HL-60/S4 treated with phorbol 12-myristate 13-acetate at 8.2 ng/mL for 4 days and 3 days (cell line): ENCODE results near the gene VAC14.

Experiments used
- in situ Hi-C: fragments of 300-500 bp; cut with MboI; formaldehyde crosslinking; loops from 2 replicates; pipeline ENCODE4 v1.15.0; 2022; ENCODE audit warnings: low sequenced_read_pairs

VAC14 gene

DNA sequence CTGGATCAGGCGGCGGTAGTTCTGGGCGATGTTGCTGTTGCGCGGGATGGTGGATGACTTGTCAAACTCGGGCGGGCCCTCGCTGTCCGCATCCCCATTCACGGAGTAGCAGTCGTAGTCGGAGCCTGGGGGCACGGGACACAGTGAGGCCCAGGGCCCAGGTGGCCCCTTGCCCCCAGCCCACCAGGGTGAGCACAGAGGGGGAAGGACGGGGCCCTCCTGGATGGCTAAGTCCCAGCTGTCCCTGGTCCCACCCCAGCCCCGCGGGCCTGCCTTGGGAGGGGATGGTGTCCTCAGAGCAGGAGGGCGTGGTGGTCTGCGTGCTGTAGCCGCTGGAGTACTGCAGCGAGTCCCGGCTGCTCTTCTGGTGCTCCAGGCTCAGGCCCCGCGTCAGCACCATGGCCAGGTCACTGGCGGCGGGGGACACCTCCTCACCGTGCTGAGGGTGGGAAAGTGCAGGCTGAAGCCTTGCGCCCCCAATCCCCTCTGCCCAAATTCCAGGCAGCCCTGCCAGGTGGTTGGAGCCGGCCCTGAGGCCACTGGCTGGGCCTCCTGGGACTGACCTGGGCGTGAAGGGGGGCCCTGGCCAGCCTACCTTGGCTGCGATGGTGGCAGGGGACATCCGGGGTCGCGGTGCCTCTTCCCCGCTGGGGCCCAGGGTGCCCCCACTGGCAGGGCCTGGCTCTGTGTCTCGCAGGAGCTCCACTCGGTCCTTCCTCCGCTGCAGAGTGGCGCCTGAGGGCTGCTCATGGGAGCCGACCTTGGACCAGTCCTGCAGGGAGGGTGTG, 136.4 kb downstream of the VAC14 start:
- in situ Hi-C loops, result no loop called here

DNA sequence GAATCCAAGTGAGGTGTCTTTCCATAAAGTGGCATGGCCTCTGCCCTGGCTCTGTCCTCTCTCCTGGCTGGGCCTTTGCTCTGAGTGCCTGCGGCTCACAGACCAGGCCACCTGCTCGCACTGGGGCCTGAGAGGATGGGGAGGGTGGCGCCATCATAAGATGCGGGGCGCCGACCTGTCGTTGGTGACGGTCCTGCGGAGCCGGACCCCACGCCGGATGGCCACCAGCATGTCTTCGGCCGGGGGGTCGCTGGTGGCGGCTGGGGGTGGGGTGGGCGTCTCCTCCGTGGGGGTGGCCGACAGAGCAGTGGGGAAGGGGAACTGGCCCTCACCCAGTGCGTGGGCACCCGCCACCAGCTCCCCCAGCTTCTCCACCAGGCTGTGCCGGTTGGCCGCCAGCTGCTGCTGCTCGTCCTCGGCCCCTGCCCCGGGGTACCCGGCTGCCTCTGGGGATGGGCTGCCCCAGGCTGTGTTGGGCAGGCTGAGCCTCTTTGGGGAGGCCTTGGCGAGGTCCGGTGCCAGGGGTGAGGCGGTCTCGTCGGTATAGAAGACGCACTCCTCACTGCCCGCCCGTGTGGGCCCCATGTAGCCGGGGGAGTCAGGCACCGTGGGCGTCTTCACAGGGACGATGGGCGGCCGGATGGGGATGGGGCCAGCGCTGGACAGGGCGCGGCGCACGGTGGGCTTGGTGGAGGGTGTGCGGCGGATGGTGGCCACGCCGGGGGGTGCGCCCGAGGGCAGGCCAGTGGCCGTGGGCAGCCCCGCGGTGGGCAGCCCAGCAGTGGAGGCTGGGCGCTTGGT, 137.2 kb downstream of the VAC14 start:
- in situ Hi-C loops, result no loop called here

DNA sequence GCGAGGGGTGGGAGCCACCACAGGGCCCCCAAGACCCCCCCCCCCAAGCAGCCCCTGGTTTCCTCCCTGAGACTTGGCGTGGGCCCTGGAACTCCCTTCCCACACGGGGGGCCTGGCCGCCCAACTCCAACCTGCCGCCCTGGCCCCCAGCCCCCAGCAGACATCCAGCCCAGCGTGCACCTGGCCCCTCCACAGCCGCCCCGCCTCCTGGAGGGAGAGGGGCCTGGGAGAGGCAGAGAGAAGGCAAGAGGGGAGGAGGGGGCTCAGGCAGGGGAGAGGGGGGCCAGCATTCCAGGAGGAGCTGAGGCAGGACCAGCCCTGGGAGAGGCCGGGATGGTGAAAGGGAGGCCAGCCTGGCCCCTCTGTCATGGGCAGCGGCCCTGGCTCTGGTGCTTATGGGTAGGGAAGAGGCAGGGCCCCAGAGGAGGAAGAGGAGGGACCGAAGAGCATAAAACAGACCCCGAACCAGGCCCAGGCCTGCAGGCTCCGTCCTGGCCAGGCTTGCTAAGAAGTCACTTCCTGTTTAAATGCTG, 137.9 kb downstream of the VAC14 start:
- in situ Hi-C loops, result no loop called here

DNA sequence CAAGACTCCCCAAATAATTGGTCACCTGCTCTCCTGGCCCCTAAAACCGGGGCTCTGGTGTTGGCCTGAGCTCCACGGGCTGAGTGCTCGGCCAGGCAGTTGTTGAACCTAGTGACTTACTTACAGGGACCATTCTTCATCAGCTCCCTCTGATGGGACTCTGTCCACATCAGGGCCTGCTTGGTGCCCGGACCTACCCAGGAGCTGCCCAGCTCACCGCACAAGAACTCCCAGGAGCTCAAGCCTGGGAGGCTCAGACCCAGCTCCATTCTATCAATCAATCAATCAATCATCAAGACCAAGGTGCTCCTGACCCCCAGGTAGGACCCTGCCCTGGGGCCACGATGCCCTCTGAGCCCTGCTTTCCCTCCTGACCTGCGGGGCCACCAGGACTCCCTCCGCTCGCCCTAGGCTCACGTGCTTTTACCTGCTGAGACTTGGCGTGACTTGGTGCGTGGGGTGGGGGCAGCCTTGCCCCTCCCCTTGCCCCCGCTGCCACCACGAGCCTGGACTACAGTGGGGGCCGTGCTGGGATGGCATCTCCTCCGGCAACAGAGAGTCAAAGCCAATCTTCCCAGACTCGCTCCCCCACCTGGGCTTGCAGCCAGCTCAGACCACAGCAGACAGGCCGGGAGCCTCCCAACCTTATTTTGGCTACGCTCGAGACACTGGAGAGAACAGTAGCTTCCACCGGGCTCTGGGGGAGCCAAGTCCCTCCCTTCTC, 138.9 kb downstream of the VAC14 start:
- in situ Hi-C loops, result no loop called here

DNA sequence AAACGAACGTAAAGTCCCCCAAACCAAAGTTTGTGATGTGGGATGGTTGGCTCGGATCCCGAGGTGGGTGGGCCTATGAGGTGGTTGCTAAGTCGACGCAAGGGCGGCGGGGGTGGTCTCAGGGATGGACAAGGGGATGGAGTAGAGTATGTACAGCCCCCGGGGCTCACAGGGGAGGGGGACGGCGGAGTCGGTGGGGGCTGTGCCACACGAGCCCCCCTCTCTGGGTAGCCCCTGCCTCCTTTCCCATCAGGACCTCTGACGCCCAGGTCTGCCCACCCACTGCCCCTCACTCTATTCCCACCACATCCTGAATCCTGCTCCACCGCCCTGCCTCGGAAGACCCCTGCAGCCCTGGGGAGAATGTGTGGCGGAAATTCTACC, 139.4 kb downstream of the VAC14 start:
- in situ Hi-C loops, result no loop called here

DNA sequence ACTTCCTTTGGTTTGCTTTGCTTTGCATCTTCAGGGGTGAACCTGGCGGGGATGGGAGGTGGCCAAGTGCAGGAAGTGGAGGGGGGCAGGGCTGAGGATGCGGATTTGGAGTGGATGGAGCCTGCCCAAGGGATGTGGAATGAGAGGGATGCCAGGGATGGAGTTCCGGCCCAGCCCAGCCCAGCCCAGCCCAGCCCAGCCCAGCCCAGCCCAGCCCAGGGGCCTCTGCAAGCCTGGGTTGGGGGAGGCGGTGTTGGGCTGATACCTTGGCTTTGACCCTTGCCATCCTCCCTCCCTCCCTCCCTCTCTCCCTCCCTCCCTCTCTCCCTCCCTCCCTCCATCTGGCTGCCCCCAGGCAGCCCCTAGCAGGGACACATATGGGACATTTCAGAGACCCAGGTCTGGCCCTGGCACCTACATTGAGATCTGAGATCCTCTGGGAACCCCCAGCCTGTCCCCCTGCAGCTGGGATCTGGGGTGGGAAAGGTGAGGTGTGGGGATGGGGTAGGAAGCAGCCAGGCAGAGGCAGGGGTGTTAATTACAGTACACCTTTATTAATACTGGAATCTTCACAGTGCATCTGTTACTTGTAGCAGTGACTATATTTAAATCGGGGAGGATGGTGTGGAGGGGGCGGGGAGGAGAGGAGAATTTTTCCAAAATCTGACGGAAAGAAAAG, 140.1 kb downstream of the VAC14 start:
- in situ Hi-C loops, result no loop called here

DNA sequence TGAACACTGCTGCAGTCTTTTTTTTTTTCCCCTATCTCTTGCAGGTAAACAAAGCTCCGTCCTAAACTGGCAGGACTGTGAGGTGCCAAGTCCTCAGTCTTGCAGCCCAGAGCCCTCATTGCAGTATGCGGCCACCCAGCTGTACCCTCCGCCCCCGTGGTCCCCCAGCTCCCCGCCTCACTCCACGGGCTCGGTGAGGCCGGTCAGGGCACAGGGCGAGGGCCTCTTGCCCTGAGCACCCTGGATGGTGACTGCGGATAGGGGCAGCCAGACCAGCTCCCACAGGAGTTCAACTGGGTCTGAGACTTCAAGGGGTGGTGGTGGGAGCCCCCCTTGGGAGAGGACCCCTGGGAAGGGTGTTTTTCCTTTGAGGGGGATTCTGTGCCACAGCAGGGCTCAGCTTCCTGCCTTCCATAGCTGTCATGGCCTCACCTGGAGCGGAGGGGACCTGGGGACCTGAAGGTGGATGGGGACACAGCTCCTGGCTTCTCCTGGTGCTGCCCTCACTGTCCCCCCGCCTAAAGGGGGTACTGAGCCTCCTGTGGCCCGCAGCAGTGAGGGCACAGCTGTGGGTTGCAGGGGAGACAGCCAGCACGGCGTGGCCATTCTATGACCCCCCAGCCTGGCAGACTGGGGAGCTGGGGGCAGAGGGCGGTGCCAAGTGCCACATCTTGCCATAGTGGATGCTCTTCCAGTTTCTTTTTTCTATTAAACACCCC, 140.8 kb downstream of the VAC14 start:
- in situ Hi-C loops, result no loop called here

DNA sequence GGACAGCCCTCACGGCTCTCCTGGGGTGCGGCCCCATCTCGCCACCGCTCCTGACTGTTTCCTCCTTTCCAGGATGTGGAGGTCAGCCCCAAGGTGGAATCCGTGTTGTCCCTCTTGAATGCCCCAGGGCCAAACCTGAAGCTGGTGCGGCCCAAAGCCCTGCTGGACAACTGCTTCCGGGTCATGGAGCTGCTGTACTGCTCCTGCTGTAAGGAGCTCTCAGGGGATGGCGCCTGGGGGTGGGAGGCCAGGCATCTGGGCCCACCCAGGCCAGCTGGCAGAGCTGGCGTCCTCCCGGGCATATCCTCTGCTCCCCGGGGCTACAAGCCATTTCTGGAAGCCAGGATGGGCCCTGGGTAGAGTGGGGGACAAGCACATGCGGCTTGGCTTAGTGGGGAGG, 141.4 kb downstream of the VAC14 start:
- in situ Hi-C loops, result no loop called here

DNA sequence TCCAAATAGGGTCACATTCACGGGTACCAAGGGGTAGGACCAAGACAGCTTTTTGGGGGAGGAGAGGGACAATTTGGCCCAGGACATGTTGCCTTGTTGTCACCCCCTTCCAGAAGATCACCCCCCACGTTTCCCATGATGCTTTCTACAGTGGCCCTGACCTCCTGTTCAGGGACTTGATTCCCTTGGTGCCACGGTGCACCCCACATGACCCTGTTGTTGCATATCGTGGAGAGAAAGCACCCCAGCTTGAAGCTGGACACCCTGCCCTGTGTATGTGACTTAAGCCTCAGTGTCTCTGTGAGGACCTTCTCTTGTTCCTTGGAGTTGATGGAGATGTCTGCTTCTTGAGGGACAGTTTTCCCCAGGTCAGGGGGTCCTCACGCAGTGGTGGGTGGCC, 142.0 kb downstream of the VAC14 start:
- in situ Hi-C loops, result no loop called here

DNA sequence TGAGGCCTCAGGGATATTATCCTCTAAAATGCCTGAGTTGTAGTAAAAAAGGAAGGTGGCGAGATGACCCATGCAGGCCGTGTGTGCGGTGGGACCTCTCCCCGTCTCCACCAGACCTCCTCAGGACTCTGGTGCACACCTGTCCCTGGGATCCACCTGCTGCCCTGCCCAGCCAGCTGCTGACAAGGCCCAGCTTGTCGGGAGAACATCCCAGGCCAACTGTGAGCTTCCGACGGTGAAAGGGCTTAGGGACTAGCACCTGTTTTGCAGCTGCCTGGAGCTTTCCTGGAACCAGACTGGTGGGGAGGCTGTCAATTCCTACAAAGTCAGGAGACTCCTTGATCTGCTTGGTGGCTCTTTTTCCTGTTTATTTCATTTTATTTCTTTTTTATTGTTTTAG, 143.0 kb downstream of the VAC14 start:
- in situ Hi-C loops, result no loop called here

DNA sequence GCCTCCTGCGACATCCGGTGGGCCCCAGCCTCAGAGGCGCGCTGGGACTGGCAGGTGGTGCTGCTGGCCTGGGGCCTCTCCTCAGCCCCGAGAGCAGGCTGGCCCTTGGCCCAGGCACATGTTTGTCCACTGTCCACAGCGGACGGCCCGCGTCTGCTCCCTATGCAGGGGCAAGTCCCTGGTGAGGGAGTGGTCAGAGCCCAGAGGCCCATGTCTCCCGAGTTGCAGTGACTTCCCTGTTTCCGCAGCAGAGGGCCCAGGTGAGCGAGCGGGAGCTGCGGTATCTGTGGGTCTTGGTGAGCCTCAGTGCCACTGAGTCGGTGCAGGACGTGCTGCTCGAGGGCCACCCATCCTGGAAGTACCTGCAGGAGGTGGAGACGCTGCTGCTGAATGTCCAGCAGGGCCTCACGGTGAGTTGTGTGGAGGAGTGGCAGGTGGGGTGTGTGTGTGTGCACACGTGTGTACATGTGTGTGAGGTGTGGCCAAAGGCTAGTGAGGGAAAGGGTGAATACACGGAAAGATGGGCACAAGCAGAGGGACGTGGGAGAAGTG, 144.2 kb downstream of the VAC14 start:
- in situ Hi-C loops, result no loop called here

DNA sequence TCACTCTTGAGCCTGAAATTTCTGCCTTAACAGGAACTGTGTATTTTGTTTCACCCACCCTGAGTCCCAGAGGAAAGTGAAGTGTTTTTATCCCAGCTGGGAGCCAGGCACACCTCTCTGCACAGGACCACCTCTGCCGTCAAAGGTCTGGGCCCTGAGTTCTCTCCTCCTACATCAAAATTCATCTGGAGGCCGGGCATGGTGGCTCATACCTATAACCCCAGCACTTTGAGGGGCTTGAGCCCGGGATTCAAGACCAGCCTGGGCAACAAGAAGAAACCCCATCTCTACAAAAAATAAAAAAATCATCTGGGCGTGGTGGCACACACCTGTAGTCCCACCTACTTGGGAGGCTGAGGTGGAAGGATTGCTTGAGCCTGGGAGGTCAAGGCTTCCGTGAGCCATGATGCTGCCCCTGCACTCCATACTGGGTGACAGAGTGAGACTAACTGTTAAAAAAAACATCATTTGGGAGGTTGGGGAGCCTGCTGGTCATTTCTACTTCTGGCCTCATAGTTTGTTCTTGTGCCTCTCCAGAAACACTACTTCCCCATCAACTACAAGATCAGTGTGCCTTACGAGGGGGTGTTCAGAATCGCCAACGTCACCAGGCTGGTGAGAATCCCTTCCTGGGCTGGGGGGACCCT, 144.8 kb downstream of the VAC14 start:
- in situ Hi-C loops, result no loop called here

DNA sequence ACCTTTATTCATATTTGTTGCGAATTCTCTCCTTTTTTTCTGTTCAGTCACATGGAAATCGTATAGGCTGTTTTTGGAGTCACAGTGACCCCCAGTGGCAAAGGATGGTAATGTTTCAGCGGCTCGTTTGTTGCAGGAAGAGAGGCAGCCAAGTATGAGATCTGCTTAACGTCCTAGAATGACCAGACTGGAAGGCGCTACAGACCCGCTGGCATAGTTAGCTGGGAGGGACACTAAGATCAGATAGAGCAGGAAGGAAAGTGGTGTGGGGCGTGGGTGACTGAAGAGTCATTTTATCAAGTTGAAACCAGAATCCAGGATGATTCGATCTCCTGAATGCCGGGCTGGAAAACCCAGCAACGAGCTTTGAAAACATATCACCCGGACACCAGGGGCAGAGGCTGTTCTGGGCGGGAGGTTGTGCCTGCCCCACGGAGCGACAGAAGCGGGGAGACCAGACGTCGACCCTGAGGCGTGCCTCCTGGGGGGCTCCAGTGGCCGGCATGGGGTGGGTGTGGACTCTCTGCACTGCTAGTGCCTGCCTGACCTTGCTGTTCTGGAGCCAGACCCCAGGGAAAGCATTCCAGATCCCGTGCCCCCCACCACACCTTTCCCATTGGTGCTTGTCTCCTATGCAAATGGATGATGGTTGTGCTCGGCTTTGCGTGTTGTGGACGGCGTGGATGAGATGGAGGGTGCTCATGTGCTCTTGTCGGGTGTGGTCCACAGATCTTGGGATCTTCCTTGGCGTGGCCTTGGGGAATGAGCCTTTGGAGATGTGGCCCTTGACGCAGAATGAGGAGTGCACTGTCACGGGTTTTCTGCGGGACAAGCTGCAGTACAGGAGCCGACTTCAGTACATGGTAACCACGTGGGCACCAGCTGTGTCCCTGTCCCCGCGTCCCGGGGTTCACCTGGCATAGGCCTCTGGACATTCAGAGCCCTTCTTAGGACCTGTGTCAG, 146.9 kb downstream of the VAC14 start:
- in situ Hi-C loops, result no loop called here

DNA sequence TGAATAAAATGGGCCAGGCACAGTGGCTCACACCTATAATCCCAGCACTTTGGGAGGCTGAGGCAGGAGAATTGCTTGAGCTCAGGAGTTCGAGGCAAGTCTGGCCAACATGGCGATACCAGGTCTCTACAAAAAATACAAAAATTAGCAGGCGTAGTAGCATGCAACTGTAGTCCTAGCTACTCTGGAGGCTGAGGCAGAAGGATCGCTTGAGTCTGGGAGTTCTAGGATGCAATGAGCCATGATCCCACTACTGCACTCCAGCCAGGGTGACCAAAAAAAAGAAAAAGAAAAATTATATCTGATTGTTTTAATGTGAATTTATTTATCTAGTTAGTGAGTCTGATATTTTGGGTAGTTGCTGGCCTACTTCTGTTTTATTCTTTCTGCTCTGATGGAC, 147.6 kb downstream of the VAC14 start:
- in situ Hi-C loops, result no loop called here

DNA sequence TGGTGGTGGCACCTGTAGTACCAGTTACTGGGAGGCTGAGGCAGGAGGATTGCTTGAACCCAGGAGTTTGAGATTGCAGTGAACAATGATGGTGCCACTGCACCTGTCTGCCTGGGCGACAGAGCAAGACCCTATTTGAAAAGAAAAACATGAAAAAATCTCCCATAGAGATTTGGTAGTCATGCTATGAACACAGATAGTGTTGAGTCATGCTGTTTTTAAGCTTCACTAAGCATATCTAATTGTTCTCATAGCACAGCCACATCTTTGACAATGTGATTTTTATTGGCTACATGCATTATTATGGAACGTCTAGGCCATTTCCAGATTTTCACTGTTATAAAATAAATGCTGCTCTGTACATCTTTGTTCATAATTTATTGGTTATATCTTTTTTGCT, 148.6 kb downstream of the VAC14 start:
- in situ Hi-C loops, result no loop called here

DNA sequence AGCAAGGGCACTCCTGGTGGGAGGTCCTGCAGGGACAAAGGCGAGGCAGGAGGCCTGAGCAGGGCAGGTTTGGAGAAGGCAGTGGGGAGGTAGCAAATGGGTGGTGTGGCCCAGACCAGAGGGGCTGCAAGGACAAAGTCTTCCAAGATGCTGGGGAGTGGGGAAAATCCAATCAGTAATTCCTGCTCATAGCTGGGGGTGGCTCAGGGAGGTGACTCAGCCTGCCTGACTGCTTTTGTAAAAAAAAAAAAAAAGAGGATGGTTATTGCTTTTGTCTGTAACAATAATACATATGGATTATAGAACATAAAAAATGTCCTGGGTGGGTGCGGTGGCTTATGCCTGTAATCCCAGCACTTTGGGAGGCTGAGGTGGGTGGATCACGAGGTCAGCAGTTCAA, 149.4 kb downstream of the VAC14 start:
- in situ Hi-C loops, result no loop called here

DNA sequence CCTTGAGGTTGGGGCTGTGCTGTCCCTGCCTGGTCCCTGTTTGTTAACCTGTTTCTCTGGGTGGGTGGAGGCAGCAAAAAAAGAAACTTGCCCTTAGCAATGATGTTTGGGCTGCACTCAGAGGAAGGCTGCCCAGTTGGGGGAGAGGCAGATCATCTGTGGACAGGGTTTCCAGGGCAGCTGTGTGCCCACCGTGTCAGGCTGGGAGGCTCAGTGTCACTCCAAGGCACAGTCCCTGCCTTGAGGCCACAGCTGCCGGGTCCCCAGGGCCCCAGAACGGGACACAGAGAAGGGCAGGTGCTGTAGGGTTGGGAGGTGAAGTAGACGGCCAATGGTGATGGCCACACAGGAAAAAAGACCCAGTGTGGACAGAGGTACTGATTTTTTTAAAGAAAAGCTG, 150.7 kb downstream of the VAC14 start:
- in situ Hi-C loops, result no loop called here

DNA sequence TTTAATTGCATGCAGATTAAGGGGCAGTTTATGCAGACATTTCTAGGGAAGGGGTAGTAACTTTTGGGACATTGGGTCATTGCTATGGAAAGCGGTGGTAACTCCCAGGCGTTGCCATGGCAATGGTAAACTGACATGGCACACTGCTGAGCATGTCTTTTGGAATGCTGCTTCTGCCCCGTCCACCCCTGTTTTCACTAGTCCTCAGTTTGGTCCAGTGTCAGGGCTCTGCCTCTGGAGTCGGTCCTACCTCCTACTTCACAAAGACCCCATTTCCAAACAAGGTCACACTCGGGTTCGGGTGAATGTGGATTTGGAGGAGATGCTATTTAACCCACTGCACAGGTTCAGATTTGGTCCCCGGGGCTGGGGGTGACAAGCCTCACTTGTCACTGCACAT, 151.7 kb downstream of the VAC14 start:
- in situ Hi-C loops, result no loop called here
